Measurements from ENCODE around the gene RHBDL2. TPM values are rescaled to one million over a fixed set of nuclear protein-coding genes. Genes with fewer than 3 reads are reported as not detected.

Gene RHBDL2
- total and polyA plus RNA-seq, 2 of the 13 experiments (the other 11 are each of a cell fraction or from before 2014, with no cell fraction given): 3.3 to 5.4 TPM

DNA sequence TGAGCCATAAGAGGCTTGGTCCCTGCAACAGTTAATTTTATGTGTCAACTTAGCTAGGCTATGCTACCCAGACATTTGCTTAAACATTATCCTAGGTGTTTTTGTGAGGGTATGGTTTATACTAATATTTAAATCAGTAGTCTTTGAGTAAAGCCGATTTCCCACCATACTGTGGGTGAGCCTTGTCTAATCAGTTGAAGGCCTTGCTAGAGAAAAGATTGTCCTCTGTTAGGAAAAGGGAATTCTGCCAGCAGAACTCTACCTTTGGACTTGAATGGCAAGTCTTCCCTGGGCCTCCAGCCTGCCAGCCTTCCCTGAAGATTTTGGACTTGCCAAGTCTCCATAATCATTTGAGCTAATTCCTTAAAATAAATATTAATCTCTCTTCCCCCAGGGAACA is 23.9 kb downstream of the RHBDL2 start (continued):
- TF ChIP-seq FOXJ3 (CRISPR knock-in tag; IDR thresholded peaks at IDR 0.05; ENCODE audit: borderline replicate concordance) (no peak), ZBTB1 (CRISPR knock-in tag; IDR thresholded peaks at IDR 0.05; ENCODE audit: borderline replicate concordance) (no peak)

DNA sequence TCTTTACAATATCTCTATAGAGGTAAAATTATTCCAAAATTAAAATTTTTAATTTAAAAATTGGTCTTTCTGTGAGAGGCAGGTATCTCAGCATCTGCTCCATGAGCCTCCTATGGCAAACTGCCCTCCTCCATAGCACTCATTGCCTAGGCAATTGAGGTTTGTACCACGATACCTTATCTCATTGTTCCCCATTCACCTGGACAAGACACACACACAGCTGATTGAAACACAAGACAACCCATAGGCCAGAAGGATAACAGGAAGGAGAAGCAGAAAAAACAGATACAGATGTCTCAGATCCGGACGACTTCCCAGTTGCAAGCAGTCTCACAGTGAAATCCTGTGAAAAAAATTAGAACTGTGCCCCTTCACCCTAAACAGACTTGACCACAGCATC is 24.3 kb downstream of the RHBDL2 start:
- FAIRE-seq (no peak), ATAC-seq (no peak), DNase-seq (ENCODE audit: low spot score) (no peak)
- no peaks in the 10 kb centered on the region for H3K27me3 ChIP-seq (ENCODE audit: control insufficient read depth in 1 of 2, insufficient read depth in 2 of 2, low read length in 2 of 2)
- no peaks in the 10 kb centered on the region for H4K20me1 ChIP-seq (ENCODE audit: insufficient read depth, low read length)
- no peaks in the 10 kb centered on the region for H3K79me2 ChIP-seq (ENCODE audit: insufficient read depth, low read length)
- H3K4me1 ChIP-seq (ENCODE audit: insufficient read depth, low read length): no peaks in the 10 kb centered on the region
- H2AFZ ChIP-seq (ENCODE audit: low read length): no peak overlapping the region
- no peak overlapping the region for H3K4me3 ChIP-seq (replicated peaks in 1 of 3; ENCODE audit: insufficient read depth in 1 of 3, low read depth in 2 of 3, low read length in 3 of 3)
- H3K36me3 ChIP-seq (replicated peaks in 1 of 2; ENCODE audit: control insufficient read depth in 1 of 2, insufficient read depth in 2 of 2, low read length in 2 of 2): peaks cover 0 to 3% of the 10 kb centered on the region in 2 experiments; a peak in 2 of 5 replicates
- H3K4me2 ChIP-seq (ENCODE audit: low read depth, low read length): no peak overlapping the region
- ChIA-PET POLR2A (interaction anchor here (0.7 kb wide), 1 partner anchor 58 kb away, joined by 4 read pairs; the partner anchor contains the start of gene RRAGC), CTCF (ENCODE audit: low intra/inter-chr PET ratio, low total read pairs) (no interaction called here)
- no peak overlapping the region for H3K9ac ChIP-seq (ENCODE audit: insufficient read depth, low read depth, low read length)
- no peak overlapping the region for H3K27ac ChIP-seq (ENCODE audit: extremely low read length, insufficient read depth, low read length)
- intact Hi-C loops (cut with micrococcal nuclease; ENCODE audit: unreplicated experiment) (no loop called here), in situ Hi-C loops (cut with HindIII; ENCODE audit: extremely low pct_ligation_motif_present, low pct_unique_long_range_greater_than_20kb) (no loop called here)
- BruUV-seq (replicated peaks): no TSS peak
- H3K9me3 ChIP-seq (ENCODE audit: low read length): no peaks in the 10 kb centered on the region
- WGBS (ENCODE audit: low lambda C conversion rate): 100% methylated on average over 3 of the region's 3 CpGs
- TF ChIP-seq ARNTL (CRISPR knock-in tag; IDR thresholded peaks at IDR 0.05) (no peak), ISL2 (CRISPR knock-in tag; IDR thresholded peaks at IDR 0.05) (no peak), ZNF33A (CRISPR knock-in tag; IDR thresholded peaks at IDR 0.05; ENCODE audit: borderline replicate concordance) (no peak), ZFP62 (CRISPR knock-in tag; IDR thresholded peaks at IDR 0.05) (no peak), NFRKB (IDR thresholded peaks at IDR 0.05) (no peak), POLR2G (IDR thresholded peaks at IDR 0.05; ENCODE audit: low read depth, low read length) (no peak)
- TF ChIP-seq, protein P1, sequence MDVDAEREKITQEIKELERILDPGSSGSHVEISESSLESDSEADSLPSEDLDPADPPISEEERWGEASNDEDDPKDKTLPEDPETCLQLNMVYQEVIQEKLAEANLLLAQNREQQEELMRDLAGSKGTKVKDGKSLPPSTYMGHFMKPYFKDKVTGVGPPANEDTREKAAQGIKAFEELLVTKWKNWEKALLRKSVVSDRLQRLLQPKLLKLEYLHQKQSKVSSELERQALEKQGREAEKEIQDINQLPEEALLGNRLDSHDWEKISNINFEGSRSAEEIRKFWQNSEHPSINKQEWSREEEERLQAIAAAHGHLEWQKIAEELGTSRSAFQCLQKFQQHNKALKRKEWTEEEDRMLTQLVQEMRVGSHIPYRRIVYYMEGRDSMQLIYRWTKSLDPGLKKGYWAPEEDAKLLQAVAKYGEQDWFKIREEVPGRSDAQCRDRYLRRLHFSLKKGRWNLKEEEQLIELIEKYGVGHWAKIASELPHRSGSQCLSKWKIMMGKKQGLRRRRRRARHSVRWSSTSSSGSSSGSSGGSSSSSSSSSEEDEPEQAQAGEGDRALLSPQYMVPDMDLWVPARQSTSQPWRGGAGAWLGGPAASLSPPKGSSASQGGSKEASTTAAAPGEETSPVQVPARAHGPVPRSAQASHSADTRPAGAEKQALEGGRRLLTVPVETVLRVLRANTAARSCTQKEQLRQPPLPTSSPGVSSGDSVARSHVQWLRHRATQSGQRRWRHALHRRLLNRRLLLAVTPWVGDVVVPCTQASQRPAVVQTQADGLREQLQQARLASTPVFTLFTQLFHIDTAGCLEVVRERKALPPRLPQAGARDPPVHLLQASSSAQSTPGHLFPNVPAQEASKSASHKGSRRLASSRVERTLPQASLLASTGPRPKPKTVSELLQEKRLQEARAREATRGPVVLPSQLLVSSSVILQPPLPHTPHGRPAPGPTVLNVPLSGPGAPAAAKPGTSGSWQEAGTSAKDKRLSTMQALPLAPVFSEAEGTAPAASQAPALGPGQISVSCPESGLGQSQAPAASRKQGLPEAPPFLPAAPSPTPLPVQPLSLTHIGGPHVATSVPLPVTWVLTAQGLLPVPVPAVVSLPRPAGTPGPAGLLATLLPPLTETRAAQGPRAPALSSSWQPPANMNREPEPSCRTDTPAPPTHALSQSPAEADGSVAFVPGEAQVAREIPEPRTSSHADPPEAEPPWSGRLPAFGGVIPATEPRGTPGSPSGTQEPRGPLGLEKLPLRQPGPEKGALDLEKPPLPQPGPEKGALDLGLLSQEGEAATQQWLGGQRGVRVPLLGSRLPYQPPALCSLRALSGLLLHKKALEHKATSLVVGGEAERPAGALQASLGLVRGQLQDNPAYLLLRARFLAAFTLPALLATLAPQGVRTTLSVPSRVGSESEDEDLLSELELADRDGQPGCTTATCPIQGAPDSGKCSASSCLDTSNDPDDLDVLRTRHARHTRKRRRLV (CRISPR knock-in tag; IDR thresholded peaks at IDR 0.05): no peak
- TF ChIP-seq, protein P2, sequence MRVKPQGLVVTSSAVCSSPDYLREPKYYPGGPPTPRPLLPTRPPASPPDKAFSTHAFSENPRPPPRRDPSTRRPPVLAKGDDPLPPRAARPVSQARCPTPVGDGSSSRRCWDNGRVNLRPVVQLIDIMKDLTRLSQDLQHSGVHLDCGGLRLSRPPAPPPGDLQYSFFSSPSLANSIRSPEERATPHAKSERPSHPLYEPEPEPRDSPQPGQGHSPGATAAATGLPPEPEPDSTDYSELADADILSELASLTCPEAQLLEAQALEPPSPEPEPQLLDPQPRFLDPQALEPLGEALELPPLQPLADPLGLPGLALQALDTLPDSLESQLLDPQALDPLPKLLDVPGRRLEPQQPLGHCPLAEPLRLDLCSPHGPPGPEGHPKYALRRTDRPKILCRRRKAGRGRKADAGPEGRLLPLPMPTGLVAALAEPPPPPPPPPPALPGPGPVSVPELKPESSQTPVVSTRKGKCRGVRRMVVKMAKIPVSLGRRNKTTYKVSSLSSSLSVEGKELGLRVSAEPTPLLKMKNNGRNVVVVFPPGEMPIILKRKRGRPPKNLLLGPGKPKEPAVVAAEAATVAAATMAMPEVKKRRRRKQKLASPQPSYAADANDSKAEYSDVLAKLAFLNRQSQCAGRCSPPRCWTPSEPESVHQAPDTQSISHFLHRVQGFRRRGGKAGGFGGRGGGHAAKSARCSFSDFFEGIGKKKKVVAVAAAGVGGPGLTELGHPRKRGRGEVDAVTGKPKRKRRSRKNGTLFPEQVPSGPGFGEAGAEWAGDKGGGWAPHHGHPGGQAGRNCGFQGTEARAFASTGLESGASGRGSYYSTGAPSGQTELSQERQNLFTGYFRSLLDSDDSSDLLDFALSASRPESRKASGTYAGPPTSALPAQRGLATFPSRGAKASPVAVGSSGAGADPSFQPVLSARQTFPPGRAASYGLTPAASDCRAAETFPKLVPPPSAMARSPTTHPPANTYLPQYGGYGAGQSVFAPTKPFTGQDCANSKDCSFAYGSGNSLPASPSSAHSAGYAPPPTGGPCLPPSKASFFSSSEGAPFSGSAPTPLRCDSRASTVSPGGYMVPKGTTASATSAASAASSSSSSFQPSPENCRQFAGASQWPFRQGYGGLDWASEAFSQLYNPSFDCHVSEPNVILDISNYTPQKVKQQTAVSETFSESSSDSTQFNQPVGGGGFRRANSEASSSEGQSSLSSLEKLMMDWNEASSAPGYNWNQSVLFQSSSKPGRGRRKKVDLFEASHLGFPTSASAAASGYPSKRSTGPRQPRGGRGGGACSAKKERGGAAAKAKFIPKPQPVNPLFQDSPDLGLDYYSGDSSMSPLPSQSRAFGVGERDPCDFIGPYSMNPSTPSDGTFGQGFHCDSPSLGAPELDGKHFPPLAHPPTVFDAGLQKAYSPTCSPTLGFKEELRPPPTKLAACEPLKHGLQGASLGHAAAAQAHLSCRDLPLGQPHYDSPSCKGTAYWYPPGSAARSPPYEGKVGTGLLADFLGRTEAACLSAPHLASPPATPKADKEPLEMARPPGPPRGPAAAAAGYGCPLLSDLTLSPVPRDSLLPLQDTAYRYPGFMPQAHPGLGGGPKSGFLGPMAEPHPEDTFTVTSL (CRISPR knock-in tag; IDR thresholded peaks at IDR 0.05; ENCODE audit: borderline replicate concordance): no peak
- TF ChIP-seq, protein P3, sequence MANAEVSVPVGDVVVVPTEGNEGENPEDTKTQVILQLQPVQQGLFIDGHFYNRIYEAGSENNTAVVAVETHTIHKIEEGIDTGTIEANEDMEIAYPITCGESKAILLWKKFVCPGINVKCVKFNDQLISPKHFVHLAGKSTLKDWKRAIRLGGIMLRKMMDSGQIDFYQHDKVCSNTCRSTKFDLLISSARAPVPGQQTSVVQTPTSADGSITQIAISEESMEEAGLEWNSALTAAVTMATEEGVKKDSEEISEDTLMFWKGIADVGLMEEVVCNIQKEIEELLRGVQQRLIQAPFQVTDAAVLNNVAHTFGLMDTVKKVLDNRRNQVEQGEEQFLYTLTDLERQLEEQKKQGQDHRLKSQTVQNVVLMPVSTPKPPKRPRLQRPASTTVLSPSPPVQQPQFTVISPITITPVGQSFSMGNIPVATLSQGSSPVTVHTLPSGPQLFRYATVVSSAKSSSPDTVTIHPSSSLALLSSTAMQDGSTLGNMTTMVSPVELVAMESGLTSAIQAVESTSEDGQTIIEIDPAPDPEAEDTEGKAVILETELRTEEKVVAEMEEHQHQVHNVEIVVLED (CRISPR knock-in tag; IDR thresholded peaks at IDR 0.05; ENCODE audit: borderline replicate concordance): no peak
